ENCODE data around the gene TAP2.
"Not testable (repeated sequence)": the region's sequence is repeated elsewhere in the genome, so short reads cannot be mapped to it uniquely, and the experiment has no call there.

Gene TAP2

DNA sequence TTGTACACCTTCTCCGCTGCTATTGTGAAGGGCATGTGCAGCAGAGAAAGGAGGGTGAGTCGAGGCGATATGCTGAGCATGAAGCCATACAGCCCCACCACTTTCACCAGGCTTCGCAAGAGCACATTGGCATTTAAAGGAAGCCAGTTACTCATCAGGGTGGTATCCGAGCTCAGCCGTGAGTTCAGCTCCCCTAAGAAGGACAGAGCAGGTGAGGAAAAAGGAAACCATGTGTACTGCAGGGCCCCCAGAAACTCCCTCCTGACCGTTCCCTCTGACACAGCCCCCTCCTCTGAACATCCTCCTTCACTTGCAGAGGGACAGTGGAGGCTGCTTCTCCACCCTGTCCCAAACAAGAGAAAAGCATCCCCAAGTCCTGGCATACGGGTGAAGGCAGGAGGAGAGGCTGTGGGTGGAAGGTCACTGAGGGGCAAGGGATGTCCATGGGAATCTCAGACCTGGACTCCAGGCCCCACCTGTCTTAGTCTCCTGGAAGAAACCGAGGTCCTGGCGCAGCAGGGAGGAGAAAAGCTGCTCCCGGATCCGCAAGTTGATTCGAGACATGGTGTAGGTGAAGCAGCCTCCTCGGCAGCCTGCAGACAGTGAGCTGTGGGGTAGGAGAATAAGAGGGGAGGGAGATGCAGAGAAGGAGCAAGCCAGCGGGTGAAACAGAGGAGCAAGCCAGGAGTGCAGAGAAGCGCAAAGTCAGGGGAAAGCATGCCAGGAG, 3.2 kb downstream of the TAP2 start:
- DNase-seq (ENCODE audit: low spot score) = no peak

- DNase-seq (ENCODE audit: low spot score) = no peak
These were observed 4.9 kb downstream of the TAP2 start for GRCh38 chr6:32833664-32834063.

GRCh38 chr6:32832535-32832934, 6.0 kb downstream of the TAP2 start:
- no peak for DNase-seq (ENCODE audit: low spot score)

- no peak for DNase-seq (ENCODE audit: low spot score)
These were observed 7.6 kb downstream of the TAP2 start for GRCh38 chr6:32830936-32831335.

- no peak for DNase-seq (ENCODE audit: low spot score)
These were observed 8.5 kb downstream of the TAP2 start for GRCh38 chr6:32830017-32830416.

GRCh38 chr6:32829495-32829894, 9.0 kb downstream of the TAP2 start:
- no peak for DNase-seq (ENCODE audit: low spot score)

GRCh38 chr6:32827025-32827424, 11.5 kb downstream of the TAP2 start:
- no peak for DNase-seq (ENCODE audit: low spot score)

DNA sequence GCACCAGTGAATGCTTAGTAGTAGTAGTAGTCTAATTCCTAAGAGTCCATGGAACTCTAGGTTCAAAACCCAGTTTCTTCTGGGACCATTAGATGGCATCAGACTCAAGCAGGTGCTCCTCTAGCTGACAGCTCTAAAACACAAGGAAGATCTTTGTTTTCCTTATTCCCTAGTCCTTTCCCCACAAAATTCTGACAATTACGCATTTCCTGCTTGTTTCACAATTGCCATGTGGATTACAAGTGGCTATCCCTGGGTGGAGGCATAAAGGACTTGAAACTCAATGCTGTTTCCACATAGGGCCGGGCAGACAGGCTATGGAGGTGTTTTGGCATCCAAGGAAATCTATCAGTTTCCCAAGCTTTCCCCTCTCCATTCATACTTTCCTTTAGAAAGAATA, 12.6 kb downstream of the TAP2 start:
- peak; percentile 32 for DNase-seq (ENCODE audit: low spot score)

DNA sequence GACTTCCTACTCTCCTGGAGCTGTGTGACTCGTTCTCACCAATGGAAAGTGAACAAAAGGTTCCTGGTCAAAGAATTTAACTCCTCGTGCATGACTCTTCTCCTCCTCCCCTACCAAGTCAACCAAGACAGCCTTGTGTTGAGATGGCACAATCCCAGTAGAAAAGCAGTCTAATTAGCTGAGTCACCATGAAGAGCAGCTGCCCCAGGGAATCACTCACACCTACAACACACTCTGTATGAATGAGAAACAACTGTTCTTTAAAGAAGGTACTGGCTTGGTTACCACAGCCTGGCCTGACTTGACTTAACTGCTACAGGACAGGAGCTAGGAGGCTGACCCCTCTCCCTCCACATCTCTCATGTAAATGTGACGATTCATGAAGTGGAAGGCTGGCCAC, 18.8 kb downstream of the TAP2 start:
- no peak for DNase-seq (ENCODE audit: low spot score)

DNA sequence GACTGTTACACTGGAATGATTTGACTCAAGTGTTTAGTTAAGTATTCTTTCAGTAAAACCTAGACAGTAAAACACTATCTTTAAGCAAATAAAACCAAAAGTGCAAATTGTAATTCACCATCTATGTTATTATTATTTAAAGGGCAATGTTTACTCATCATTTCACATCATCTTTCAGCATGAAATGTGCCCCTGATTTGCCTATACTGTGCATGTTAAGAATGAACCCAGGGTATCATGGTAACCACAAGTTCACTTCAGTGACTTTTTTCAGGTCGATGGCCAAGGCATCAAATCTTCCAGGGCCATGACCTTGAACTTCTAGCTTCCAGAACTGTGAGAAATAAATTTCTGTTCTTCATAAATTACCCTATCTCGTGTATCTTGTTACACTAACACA, 19.7 kb downstream of the TAP2 start:
- no peak for DNase-seq (ENCODE audit: low spot score)

DNA sequence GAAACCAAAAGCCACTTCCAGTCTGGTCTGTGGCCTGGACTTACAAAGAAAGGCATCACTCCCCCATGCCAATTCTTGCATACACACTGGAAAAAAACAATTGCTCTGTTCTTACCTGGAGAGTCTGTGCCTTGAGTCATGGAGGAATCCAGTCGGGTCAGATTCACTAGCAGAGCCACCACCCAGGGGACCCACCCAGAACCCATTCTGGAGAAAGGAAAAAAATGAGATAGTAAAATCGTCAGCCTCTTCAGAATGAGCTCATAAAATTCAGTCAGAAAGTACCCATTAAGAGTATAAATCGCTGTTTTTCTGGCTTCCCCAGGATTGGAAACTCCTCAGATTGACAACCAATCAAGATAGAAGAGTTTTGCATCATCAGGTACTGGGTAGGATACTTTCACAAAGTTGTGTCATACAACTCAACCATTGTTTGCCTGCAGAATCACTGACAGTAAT, 21.8 kb downstream of the TAP2 start, which contains the start of gene HLA-DOB:
TSS of gene HLA-DOB (minus strand) at position 257 of the 459 bp plus-strand sequence. CDS start at position 206, 51 bp downstream.
- DNase-seq (ENCODE audit: low spot score) = no peak

DNA sequence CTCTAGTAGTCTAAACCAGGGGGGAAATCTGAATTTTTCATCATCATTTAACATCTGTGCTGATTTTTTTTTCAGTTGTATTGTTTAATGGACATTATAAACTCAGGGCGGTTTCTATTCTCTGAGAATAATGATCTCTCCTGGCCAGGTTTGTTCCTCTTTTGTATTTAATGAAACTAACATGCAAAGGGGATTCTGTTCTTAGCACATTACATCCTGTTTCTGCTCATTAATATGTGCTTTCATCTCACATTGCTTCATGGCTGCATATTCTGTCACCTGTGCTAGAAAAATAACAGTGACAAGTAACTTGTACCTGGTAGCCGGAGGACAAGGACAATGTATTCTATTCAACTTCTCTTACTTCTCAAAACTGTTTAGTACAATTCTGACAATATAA, 22.5 kb downstream of the TAP2 start:
- DNase-seq (ENCODE audit: low spot score) = no peak

DNA sequence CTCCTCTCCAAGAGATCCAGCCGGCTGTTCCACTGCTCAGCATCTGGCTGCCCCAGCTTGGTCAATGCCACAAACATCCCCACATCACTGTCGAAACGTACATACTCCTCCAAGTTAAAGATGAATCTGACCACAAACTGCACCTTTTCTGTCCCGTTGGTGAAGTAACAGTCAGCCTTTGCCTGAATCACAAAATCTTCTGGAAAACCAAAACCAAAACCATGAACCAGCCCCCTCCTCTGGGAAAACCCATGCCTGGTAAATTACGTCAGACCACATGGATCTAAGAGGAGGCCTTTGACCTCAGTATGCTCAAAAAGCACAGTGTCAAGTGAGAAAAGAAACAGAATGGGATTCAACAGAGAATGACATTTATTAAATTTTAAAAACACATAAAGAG, 23.4 kb downstream of the TAP2 start:
- no peak for DNase-seq (ENCODE audit: low spot score)

DNA sequence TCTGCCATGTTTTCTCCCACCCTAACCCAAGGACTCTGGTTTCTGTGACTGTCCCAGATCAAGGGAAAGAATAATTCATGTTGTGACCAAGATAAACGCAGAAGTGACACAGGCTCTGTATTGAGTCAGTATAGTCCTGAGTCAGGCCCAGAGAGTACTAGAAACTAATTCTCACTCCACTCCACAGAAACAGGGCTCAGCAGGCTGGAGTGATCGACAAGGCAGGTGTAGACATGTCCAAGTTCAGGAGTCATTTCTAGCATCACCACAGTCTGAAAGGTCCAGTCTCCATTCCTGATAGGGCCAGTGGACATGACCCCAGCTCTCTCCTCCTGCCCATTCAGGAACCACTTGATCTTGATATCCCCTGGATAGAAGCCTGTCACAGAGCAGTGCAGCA, 24.4 kb downstream of the TAP2 start:
- DNase-seq (ENCODE audit: low spot score) = no peak

- DNase-seq (ENCODE audit: low spot score) = no peak
These were observed 29.4 kb downstream of the TAP2 start for GRCh38 chr6:32809171-32809570.

GRCh38 chr6:32807020-32807580, 31.4 kb downstream of the TAP2 start:
- no peak for DNase-seq (ENCODE audit: low spot score)

GRCh38 chr6:32805404-32805803, 33.1 kb downstream of the TAP2 start:
- DNase-seq (ENCODE audit: low spot score) = not testable (repeated sequence)

GRCh38 chr6:32803416-32803815, 35.1 kb downstream of the TAP2 start:
- DNase-seq (ENCODE audit: low spot score) = no peak

DNA sequence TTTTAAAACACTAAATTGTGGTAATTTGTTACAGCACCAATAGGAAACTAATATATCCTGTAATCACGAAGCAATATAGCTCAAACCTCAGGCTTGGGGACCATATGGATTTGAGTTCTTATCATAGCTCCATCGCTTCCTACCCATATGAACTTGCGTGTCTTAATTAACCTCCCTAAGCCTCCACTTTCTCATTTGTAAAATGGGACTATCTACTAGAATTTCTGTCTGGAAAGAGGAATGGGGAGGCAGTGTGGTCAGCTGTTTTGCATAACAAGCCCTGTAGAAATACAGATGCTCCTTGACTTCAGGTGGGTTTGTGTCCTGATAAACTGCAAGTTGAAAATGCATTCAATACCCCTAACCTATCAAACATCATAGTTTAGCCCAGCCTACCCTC, 38.8 kb downstream of the TAP2 start:
- DNase-seq (ENCODE audit: low spot score) = no peak

- no peak for DNase-seq (ENCODE audit: low spot score)
These were observed 39.4 kb downstream of the TAP2 start for GRCh38 chr6:32799168-32799567.

GRCh38 chr6:32796848-32797776, 41.4 kb downstream of the TAP2 start:
- DNase-seq (ENCODE audit: low spot score) = peak; percentile 58

GRCh38 chr6:32794510-32794909, 44.0 kb downstream of the TAP2 start:
- no peak for DNase-seq (ENCODE audit: low spot score)
